NCI-H187 (cell line): ENCODE results near the gene MIPOL1.
A peak's percentile ranks its signal among the peaks of the same experiment; 100 is the strongest.

ENCODE experiments used
- DNase-seq, 2 experiments: peaks; one replicate each; lab custom pipeline; 2025; lab: John Stamatoyannopoulos, UW

Gene MIPOL1

GRCh38 chr14:37399517-37399916 lies 201.8 kb downstream of the MIPOL1 start:
- peak in 1 of 2 experiments; percentile 18 for DNase-seq

- no peak for DNase-seq
These were observed 203.4 kb downstream of the MIPOL1 start for GRCh38 chr14:37401093-37401492.

- DNase-seq = no peak
These were observed 205.9 kb downstream of the MIPOL1 start for GRCh38 chr14:37403626-37404025.

- DNase-seq = no peak
These were observed 208.4 kb downstream of the MIPOL1 start for GRCh38 chr14:37406095-37406494.

GRCh38 chr14:37411079-37411735 lies 213.5 kb downstream of the MIPOL1 start:
- DNase-seq = no peak

- DNase-seq = no peak
These were observed 215.3 kb downstream of the MIPOL1 start for GRCh38 chr14:37413050-37413449.

GRCh38 chr14:37413504-37414003 lies 215.8 kb downstream of the MIPOL1 start:
- no peak for DNase-seq

GRCh38 chr14:37416264-37416663 lies 218.5 kb downstream of the MIPOL1 start:
- no peak for DNase-seq

- DNase-seq = no peak
These were observed 219.4 kb downstream of the MIPOL1 start for GRCh38 chr14:37417151-37417550.

- DNase-seq = no peak
These were observed 220.1 kb downstream of the MIPOL1 start for GRCh38 chr14:37417833-37418232.

GRCh38 chr14:37420622-37421021 lies 222.9 kb downstream of the MIPOL1 start:
- DNase-seq = no peak

GRCh38 chr14:37422319-37422718 lies 224.6 kb downstream of the MIPOL1 start:
- no peak for DNase-seq

GRCh38 chr14:37422748-37423147 lies 225.0 kb downstream of the MIPOL1 start:
- no peak for DNase-seq

GRCh38 chr14:37428954-37429353 lies 231.2 kb downstream of the MIPOL1 start:
- no peak for DNase-seq

GRCh38 chr14:37429618-37430017 lies 231.9 kb downstream of the MIPOL1 start:
- DNase-seq = no peak

- DNase-seq = no peak
These were observed 237.1 kb downstream of the MIPOL1 start for GRCh38 chr14:37434867-37435266.

GRCh38 chr14:37436519-37436918 lies 238.8 kb downstream of the MIPOL1 start:
- DNase-seq = no peak

GRCh38 chr14:37437490-37437889 lies 239.8 kb downstream of the MIPOL1 start:
- DNase-seq = no peak

- DNase-seq = no peak
These were observed 240.7 kb downstream of the MIPOL1 start for GRCh38 chr14:37438444-37438843.

GRCh38 chr14:37443461-37443860 lies 245.7 kb downstream of the MIPOL1 start:
- DNase-seq = no peak

- DNase-seq = no peak
These were observed 250.2 kb downstream of the MIPOL1 start for GRCh38 chr14:37447883-37448391.

GRCh38 chr14:37452323-37452722 lies 254.6 kb downstream of the MIPOL1 start:
- DNase-seq = no peak

- no peak for DNase-seq
These were observed 256.2 kb downstream of the MIPOL1 start for GRCh38 chr14:37453985-37454384.

GRCh38 chr14:37457334-37457733 lies 259.6 kb downstream of the MIPOL1 start:
- DNase-seq = no peak
